DMS53 treated with DMSO at 0.1 percent for 48 hours (cell line): ENCODE data around the gene ACVR1.
A peak's percentile ranks its signal among the peaks of the same experiment; 100 is the strongest.
"Not testable (repeated sequence)": the region's sequence is repeated elsewhere in the genome, so short reads cannot be mapped to it uniquely, and the experiment has no call there.

Source experiments
- DNase-seq: peaks from one replicate; lab custom pipeline; 2025; ENCODE audit not compliant: unreplicated experiment; lab: John Stamatoyannopoulos, UW

Gene ACVR1

DNA sequence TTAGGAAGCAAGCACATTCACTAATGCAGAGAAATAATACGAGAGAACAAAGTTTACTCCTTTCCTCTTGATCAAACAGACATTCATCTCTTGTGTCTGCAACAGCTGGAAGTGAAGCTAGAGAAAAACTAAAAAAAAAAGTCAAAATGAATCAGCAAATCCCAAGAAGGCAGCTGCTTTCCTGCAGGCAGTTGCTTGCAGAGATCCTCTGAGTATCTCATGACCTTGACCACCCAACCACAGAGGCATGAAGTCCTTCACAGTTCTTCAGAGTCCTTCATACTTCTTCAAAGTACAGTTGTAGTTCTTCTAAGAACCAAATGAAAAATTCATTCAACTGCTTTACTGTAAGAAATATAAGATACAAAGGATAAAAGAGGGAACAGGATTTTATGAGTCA, 150.3 kb downstream of the ACVR1 start:
- DNase-seq = no peak

DNA sequence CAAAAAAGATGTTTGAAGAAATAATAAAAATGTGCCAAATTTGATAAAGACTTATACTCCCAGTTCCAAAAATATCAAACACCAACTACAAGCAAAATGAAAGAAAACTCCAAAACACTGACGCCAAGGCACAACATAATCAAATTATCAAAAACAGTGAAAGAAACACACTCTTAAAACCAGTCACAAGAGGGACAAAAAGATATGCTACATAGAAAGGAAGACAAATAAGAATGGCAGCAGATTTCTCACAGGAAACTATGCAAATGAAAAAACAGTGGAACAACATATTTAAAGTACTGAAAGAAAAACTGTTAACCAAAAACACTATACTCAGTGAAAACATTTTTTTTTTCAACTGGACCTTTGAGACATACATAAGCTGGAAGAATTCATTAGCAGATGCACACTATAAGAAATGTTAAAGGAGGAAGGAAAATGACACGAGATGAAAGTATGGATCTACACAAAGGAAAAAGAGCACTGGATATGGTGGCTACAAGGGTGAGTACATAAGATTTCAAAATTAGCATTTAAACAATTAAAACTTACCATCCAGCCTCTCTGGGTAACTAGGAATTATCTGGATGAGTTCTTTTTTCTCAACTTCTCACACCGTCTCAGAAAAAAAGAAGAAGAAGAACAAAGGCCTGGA, 153.4 kb downstream of the ACVR1 start:
- DNase-seq = peak; percentile 23

DNA sequence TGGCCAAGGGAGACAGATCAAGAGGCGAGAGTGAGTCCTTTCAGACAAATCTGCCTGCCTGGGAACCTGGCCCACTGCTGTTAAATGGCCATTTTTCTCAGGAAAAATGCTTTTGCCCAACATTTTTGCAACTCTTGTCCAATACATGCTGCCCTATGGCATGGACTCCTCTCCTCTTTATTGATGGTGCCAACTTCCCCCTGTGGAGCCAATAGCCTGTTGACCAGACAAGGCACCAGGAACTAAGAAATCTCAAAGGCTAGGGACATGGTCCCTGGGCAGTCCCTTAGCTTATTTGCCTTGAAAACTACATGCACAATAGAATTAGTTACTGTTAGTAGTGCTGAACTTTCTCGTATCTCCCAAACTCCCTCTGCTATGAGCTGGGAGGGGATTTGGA, 155.6 kb downstream of the ACVR1 start:
- DNase-seq = no peak

DNA sequence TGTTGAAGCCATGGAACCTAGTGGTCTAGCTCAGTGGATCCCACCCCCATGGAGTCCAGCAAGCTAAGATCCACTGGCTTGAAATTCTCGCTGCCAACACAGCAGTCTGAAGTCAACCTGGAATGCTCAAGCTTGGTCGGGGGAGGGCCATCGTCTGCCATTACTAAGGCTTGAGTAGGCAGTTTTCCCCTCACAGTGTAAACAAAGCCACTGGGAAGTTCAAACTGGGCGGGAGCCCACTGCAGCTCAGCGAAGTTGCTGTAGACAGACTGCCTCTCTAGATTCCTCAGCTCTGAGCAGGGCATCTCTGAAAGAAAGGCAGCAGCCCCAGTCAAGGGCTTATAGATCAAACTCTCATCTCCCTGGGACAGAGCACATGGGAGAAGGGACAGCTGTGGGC, 171.5 kb downstream of the ACVR1 start:
- not testable (repeated sequence) for DNase-seq

DNA sequence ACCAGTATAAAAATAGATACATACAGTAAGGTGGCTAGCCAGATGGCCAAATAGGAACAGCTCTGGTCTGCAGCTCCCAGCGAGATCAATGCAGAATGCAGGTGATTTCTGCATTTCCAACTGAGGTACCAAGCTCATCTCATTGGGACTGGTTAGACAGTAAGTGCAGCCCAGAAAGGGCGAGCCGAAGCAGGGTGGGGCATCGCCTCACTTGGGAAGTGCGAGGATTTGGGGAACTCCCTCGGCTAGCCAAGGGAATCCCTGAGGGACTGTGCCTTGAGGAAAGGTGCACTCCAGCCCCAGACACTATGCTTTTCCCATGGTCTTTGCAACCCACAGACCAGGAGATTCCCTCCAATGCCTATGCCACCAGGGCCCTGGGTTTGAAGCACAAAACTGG, 172.0 kb downstream of the ACVR1 start:
- not testable (repeated sequence) for DNase-seq

DNA sequence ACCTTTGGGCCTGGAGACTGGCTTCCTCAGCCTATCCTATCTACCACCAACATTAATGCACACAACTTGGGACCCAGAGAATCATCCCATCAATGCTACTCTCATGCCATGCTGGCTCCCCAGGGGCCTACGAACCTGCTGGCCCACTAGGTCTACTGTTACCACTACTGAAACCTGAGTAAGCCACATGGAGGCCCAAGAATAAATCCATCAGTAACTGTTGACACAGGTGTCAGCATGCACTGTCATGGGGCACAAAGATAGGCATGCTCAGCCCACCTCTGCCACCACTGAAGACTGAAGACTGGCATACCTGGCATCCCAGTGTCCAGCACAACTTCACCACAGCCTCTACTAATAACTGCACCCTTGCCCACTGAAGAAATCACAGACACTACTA, 176.3 kb downstream of the ACVR1 start:
- no peak for DNase-seq

DNA sequence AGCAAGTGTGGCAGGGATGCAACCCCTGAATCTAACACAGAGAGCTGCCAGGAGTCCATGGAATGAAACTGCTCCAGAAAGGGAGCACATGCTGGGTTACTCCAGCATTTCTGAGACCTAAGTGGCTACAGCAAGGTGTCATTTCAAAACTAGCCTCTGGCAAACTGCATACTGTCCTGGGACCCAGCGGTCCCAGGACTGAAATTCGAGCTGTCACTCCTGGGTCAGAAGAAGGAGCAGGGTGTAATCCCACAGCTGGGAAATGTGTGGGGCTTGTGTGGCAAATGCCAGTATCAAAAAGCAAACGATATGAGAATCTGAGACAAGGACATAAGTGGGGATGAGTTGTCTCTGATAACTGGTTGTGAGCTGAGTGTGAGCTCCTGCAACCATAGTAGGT, 177.1 kb downstream of the ACVR1 start:
- no peak for DNase-seq

DNA sequence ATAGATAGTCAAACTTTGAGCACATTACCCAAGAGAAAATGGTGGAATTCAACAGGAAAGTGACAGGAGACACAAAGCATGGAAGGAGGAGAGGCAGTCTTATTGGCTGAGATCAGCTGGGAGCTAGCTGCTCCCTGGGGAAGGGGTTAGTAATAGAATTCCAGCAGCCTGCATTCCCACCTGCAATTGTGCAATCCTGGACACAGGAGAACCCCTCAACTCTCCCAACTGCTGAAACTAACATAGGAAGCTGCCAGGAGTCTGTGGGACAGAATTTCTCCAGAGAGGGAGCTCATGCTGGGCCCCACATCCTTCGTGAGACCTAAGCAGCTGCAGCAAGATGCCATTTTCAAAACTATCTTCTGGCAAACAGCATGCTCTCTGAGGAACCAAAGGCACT, 177.7 kb downstream of the ACVR1 start:
- DNase-seq = no peak

DNA sequence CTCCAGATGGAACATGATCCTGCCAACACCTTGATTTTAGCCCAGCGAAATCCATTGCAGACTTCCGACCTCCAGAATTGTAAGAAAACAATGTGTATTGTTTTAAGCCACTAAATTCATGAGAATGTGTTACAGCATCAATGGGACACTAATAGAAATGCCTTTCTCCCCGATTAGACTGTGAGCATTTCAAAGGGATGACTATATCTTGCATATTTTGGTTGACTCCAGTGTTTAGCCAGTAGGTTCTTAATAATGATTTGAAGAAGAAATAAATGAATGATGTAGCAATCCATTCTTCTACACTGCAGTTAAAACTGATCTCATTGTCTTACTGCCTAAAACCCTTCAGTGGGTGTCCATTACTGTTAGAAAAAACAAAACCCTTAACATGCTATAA, 180.1 kb downstream of the ACVR1 start:
- no peak for DNase-seq

DNA sequence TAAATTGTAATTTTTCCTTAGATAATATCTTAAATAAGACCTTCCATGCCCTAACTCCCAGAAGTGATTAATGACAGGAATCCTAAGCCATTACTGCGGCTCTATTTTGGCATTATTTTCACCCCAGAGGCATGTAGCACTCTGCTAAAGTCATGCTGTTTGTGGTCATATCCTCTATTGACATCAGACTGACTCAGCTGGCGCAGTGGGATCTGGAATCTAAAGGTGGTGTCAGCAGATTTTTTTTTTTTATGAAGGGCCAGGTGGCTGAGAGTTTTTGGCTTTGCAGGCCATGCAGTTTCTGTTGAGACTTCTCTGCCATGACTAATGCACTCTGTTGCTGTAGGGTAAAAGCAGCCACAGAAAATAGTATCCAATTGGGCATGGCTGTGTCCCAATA, 183.4 kb downstream of the ACVR1 start:
- DNase-seq = no peak

DNA sequence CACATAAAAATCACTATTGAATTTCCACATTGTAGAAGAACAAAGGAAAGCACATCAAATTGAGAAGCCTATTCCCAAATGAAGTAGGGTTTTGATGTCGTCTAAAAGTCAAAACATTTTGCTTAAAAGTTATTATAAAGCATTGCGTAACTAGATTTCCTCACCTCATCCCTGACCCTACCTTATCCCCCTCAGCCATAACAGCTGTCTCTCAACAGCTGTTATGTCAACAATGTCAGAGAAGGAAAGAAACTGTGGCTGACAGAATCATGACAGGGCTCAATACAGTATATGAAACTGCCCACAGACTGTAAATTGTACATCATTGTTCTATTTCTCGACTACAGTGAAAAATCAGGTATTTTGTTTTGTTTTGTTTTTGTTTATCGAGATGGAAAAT, 184.4 kb downstream of the ACVR1 start:
- no peak for DNase-seq

DNA sequence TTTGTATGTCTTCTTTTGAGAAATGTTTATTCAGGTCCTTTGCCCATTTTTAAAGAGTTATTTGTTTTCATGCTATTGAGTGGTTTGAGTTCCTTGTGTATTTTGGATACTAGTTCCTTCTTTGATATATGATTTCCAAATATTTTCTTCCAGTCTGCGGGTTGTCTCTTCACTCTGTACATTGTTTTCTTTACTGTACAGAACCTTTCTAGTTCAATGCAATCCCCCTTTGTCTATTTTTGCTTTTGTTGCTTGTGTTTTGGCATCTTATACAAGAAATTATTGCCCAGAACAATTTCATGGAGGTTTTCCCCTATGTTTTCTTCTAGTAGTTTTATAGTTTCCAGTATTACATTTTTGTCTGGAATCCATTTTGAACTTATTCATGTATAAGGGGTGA, 185.0 kb downstream of the ACVR1 start:
- DNase-seq = no peak
